SU-DHL-6 (cell line): ENCODE results near the gene SNTB2.

ENCODE experiments used
- EZH2phosphoT487 ChIP-seq: fragments of 200-600 bp; sonication (generic), shearing (Covaris generic); conservative IDR thresholded peaks from 2 replicates; pipeline ENCODE4 v1.6.1; 2018; ENCODE audit warnings: mild to moderate bottlenecking, antibody characterized with exemption, low read length, moderate library complexity, mixed read lengths
- TF ChIP-seq, protein P1 (sequence below): fragments of 200-600 bp; sonication (generic); IDR thresholded peaks from one replicate; pipeline ENCODE4 v1.5.1; 2017; ENCODE audit warnings: antibody characterized with exemption, mild to moderate bottlenecking, low read length, moderate library complexity; ENCODE audit not compliant: insufficient read depth, poor library complexity, severe bottlenecking

DNA sequence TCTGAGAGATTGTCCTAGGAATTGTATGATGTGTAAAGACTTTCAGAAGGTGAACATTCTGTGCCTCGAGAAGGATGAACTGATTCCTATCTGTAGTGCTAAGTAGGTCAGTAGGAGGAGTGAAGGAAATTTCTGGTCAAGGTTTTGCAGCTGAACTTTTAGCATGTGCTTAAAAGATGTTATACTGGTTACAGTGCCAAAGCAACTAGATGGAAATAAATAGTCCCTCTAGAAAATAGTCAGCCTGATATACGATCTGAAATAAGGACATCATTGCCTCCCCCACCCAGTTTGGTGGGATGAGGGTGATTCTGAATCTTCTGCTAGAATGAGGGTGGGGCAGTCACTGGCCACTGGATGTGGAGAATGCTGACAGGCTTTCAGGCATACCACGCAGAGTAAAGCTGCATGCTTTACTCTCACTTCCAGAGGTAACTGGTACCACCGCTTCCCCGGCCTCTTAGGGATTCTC lies 66.9 kb downstream of the SNTB2 start:
- TF ChIP-seq, protein P1, sequence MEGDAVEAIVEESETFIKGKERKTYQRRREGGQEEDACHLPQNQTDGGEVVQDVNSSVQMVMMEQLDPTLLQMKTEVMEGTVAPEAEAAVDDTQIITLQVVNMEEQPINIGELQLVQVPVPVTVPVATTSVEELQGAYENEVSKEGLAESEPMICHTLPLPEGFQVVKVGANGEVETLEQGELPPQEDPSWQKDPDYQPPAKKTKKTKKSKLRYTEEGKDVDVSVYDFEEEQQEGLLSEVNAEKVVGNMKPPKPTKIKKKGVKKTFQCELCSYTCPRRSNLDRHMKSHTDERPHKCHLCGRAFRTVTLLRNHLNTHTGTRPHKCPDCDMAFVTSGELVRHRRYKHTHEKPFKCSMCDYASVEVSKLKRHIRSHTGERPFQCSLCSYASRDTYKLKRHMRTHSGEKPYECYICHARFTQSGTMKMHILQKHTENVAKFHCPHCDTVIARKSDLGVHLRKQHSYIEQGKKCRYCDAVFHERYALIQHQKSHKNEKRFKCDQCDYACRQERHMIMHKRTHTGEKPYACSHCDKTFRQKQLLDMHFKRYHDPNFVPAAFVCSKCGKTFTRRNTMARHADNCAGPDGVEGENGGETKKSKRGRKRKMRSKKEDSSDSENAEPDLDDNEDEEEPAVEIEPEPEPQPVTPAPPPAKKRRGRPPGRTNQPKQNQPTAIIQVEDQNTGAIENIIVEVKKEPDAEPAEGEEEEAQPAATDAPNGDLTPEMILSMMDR = no peak
- no peak for TF ChIP-seq EZH2phosphoT487
